HG02798 (cell line): ENCODE measurements around the gene CUBN.
"Not testable (repeated sequence)": the region's sequence is repeated elsewhere in the genome, so short reads cannot be mapped to it uniquely, and the experiment has no call there.

Experiments used
- ATAC-seq: cut with Tn5 transposase; IDR thresholded peaks from one replicate; pipeline ENCODE4 v1.9.1; 2021; ENCODE audit warnings: mild to moderate bottlenecking; ENCODE audit not compliant: unreplicated experiment, poor library complexity

CUBN gene

DNA sequence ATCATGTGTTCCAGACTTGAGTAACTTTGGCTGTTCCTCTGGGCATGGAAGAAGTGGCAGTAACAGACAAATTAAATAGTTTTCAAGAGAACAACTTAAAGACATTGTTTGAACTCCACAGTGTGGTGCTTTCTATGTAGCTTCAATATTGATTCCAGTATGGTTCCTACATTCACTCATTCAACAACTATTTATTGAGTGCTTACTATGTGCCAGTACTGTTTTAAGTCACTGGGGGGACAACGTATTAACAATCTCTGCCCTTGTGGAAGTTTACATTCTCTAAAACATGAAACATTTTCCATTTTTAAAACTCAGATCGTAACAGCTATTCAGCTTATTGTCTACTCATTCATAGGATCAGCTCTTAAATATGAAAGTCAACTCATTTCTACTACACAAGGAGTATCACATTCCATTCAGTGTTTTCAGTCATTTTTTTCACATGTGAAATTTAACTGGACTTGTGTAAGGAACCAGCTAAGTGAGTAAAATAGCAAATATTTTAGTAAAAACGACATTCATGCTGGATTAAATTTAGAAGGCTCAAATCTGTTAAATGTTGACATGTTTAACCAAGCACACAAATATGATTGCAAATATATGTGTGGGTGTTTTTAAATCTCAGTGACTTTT, 13.6 kb upstream of the CUBN start:
- ATAC-seq, result no peak

DNA sequence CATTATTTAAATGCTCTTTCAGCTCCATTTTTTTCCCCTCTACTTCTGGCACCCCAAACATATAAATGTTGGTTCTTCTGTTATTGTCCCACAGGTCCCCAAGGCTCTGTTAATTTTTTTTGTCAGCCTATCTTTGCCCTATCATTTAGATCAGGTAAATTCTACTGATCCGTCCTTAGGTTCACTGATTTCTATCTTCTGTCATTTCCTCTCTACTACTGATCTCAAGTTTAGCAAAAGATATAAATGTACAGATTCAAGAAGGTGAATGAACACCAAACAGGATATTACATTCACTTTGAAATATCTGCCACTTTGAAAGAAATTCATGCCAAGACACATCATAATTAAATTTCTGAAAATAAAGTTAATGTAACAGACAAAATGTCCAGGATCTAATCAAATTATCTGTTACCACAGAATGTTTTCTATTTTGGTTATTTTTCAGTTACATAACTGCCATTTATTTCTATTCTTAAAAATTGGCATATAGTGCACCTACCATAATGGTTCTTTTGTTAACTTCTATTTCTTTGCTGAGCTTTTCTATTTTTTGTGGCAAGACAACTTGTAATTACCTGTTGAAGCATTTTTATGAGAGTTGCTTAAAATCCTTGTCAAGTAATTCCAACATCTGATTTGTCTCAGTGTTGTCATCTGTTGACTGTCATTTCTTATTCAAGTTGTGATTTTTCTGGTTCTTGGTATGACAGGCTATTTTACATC, 12.1 kb upstream of the CUBN start:
- no peak for ATAC-seq

DNA sequence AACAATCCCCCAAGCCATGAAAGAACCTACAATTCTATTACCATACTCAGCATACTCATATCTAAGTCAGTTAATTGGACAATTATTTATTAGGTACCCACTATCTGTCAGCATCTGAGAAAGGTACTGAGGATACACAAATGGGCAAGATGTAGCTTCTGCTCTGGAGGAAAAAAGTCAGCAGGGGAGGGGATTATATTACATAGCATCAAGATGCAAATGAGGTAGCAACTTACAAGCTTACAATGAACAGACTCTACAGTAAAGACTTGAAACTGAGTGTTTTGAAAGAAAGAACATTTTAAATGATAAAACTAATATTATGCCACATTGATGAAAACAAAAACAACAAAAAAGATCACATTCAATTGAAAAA, 10.8 kb upstream of the CUBN start:
- no peak for ATAC-seq

DNA sequence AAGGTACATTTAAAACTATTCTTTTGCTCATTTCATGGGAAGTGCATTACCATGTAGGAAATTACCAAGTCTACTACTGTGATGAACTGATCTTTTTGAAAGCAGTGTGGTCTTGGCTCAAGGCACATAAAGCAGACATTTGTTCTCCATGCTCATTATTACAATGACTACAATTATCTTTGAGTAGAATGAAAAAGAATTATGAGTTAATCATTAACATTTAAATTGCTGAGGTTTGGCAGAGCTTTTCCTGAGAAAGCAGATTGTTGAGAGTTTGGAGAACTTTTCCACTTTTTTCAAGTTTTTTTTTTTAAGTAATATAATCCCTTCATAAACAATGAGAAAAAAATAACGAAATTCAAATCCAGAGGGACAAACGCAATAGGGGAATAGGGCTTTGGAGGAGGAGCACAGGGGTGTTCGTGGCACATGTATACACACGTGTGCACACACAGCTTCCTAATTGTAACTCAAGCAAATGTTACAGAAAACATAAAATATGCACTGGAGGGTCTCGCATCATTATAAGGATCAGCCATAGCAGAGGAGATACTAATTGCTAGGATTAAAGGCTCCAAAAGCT, 8.9 kb upstream of the CUBN start:
- no peak for ATAC-seq

DNA sequence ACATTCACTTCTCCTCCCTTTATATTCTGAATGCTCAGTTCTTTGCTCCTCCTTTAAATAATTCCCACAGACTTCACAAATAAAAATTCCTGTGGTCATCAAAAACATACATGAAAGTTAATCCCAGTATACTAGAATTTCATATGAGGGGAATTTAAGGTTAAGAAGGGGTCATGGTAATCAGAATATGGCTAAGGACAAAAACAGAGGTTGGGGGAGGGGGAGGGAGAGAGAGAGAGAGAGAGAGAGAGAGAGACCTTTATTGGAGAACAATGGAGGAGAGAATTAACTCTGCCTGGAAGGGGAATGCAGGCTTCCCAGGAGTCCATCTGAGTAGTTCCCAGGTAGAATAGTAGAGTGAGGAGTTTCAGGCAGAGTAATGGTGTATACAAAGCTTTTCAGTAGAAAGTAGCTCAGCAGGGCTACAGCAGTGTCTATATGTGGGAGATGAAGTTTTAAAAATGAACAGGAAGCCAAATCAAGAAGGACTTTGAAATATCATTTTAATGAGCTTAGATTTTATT, 5.2 kb upstream of the CUBN start:
- ATAC-seq, result no peak

DNA sequence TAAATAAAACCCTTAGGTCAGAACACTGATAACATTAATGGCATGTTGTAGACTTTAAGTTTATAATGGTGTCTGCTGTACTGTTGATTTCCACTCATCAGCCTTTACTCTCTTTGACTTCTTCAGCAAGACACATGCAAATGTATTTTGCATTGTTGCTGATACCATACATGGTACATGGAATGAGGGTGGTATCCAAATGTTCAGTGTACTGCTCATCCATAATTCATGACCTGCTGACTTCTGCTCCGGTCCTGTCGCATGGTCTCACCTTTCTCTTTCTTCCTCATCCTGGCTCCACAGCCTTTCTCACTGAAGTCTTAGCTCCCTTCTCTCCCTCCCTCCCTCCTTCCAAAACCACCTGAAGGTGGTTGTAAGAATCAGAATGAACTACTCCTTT, 4.7 kb upstream of the CUBN start:
- ATAC-seq, result no peak

DNA sequence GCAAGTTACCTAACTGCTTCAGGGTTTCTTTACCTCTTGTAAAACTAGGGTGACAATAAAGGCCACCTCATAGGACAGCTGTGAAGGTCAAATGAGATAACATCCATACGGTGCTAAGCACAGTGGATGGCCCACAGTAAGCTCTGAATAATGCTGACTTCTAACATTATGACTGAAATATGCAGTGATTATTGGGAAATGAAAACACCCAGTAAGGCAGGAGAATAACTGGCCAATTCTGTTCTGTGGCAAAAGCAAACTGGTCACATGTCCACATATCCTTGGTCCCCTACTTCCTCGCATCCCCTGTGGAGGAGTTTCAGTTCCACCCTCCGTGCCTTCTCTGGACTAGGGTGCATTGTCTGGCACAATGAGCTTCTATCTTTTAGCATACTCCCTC, 1.4 kb downstream of the CUBN start:
- no peak for ATAC-seq

DNA sequence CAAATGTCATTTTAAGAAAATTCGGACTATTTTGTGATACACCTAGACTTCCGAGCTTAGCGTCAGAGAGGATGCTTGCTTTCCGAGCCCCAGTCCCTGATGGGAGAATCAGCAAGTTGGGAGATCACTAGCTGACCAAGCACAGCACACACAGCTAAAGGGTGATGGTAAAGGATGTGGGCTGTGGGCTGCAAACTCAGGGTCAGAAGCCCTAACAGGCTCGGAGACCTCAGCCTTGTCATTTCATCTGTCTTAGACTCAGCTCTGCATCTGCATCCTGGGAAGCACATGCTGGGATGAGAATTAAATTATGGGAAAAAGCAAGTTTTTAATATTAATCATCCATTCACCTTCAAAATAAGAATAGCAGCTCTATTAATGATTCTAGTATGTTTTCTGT, 3.3 kb downstream of the CUBN start:
- no peak for ATAC-seq

DNA sequence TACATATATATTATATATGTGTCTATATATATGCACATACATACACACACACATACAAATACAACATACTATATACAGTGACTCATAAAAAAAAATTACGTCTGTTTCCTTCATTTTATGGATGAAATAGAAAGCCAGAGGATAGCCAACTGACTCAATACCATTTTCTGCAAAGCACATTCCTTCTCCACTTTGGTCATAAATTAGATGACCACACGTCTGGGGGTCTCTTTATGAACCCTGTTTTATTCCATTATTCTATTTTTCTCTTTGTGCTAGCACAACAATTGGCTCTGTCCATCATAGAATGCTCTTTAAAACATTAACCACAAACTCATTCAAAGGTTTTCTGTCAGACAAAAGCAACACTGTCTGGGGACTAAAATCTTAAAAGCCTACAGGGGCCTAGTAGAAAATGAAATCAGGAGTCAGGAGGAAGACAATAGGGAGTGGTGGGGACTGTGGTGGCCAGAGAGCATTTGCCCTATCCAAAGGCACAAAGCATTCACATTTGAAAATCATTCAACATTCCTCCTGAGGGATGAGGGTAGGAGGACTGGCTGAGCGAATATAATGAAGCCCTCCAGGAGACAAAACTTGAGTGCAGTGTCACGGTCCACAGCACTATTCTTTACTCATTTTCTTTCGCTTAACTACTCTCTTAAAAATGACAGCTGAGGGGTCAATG, 4.3 kb downstream of the CUBN start:
- ATAC-seq, result no peak

DNA sequence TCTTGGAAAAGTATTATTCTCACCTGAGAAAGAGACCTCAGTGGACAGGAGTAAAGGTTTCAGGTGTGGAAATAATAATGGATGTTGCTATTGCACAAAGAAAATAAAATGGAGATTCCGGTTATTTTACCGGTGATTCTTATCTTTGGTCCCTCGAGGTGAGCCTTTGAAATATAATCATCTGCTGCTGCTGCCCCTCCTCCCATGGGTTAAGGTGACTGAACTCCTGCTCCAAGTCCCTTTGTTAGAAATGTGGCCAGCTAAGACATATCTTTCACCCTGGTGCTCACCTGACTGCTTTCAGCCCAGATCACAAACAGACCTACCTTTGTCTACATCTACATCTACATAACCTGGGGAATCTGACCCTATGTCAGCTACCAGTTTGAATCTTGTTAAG, 5.7 kb downstream of the CUBN start:
- ATAC-seq, result no peak

DNA sequence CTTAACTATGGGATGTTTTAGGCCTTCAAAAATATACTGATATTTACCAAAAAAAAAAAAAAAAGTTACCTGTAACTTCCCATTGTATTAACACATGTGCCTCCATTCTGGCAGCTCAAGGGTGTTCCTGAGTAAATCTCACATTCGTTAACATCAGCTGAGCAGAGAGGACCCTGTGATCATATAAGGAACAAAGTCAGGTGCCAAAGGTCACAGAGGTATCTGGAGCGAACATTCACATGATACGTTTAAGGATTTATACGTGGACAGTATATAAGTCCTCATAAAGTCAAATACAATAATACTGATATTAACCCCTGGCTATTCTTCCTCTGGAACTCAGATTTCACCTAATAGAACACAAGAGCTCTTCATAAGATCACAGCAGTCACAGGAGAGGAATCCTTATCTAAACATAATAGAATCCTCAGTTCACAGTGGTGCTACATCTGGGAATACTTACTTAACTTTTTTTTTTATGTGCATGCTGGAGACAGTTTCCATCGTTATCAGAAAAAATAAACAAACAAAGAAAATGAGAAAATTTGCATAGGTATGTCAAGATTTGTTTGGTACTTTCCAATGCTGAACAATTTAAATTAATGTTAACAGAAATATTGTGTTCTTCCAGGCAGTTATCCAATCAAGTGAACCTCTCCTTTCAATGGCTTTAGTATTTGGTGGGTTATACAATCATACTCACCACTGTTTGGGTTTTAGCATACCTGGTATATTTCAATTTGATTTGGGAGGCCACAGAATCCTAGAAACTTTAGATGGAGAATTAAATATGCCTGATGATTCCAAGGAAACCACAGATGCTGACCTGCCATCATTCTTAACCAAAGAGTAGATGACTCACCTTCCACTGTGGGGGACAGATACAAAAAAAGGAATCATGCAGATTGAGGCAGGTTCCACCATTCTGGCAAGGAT, 6.6 kb downstream of the CUBN start:
- ATAC-seq, result no peak

DNA sequence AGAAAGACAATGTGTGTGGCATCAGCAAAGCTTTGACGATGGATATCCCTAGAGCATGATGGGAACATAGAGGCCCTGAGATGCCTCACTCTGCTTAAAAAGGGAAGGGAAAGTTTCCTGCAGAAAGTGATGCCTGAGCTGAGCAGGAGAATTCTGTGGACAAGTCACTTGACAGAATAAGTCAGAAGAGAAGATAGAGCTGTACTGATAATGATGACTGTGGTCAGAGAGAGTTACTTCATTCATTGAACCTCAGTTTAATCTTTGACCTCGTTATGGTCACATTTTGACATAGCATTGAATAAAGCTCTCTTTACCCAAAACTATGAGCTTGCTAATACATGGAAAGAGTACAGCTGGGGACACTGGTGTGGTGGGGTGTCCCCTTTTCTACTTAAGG, 7.6 kb downstream of the CUBN start:
- ATAC-seq, result no peak

DNA sequence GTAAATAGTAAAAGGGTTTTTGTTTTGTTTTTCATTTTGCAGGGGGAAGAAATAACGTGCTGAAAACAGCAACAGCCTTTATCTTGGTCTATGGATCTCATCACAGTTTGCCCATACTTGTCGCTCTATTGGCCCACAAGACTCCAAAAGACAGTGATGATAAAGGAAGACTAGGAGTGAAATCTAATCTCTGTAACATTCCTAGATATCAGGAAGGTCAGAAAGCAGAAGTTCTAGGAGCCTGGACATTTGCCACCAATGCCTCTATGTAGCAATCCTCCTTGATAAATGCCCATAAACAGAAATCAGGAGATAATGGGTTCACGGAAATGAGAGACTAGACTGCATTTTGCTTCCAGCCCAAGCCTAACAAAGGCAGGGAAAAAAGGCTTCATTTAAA, 8.9 kb downstream of the CUBN start:
- ATAC-seq, result no peak

DNA sequence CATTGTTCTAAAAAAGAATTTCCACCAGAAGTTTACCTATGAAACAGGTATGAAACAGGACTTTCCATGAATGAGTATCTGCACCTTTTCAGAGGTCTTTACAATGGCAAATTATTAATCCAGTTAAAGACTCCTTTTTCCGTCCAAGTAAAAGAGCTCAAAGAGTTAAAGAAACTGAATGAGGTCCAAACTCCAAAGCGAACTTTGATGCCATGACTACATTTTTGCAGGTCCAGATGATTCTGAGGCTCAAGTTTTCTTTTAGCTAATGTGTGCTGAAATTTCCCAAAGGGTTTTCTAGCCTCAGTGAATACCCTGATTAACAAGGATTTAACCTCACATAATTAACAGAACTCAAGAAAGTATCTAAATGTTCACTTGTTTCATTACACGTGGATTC, 9.8 kb downstream of the CUBN start:
- no peak for ATAC-seq

DNA sequence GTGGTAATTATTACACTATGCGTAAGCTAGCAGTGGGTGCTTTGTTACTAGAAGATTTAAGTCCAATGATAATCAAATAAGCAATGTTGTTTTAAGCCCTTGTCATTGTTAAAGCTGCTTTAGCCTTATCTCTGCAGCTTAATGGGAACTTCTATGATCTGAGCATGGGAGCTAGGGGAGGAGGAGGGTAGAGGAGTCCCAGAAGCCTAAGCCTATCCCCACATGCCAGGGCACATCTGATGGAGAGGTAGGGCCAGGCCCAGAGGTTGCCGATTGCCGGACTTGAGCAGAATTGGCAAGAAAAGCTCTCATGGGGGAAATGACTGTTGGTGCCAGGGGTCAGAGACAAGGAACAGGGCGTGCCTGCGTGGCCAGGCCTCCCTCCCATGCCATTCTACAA, 13.4 kb downstream of the CUBN start:
- no peak for ATAC-seq

DNA sequence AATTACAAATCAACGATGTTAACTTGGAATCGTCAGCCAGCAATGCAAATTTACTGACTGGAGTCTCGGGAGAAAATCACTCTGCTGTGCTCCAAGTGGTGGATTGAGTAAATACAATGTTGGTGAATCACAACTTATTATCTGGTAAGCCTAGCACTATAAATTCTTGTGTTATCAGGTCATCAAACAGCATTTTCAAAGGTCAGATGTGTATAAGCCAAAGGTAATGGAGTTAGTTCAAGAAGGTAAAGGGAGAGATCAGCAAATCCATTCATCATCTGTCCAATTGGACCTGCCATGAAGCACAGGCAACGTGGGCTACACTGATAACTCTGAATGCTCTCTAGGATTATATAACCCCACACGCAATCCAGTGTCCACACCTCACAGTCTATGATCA, 13.9 kb downstream of the CUBN start:
- no peak for ATAC-seq

DNA sequence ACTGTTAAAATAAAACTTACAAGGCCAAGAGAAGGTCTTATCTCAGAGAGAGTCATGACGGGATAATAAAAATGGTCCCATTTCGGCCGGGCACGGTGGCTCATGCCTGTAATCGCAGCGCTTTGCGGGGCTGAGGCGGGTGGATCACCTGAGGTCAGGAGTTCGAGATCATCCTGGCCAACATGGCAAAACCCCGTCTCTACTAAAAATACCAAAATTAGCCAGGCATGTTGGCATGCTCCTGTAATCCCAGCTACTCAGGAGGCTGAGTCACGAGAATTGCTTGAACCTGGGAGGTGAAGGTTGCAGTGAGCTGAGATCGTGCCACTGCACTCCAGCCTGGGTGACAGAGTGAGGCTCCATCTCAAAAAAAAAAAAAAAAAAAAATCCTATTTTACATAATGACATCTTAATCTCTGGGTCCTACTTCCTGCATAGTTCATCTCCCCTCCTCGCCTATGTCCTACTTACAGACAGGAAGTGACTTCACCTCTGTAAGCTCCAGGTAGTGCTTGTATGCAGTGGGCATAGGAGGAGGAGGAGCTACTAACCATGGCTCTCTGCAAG, 14.7 kb downstream of the CUBN start:
- not testable (repeated sequence) for ATAC-seq

DNA sequence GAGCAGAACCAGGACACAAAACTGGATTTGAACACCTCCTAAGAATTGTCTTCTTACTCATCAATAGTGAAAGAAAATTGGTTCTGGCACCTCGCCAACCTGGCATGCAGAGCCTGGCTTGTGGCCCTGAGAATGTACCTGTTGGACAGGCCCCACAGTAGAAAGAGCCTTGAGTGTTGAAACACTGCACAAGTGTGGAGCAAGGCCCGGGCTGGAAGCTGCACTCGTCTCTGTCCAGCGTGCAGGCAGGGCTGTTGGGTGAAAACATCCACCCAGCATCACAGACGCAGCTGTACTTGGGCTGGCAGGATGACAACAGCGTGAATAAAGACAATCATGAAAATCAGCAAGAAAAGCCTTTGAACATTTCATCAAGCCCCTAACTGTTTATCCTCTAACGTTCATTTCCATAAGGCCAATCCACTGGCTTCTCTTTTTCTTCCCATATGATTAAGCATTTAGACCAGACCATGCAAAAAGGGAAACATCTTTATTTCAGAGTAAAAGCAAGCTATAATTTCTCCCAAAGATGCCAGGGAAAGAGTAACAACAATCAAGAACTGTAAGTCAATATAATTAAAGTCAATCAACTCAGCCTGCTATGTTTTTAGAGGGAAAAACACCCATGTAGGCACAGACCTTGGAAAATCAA, 15.6 kb downstream of the CUBN start:
- ATAC-seq, result no peak

DNA sequence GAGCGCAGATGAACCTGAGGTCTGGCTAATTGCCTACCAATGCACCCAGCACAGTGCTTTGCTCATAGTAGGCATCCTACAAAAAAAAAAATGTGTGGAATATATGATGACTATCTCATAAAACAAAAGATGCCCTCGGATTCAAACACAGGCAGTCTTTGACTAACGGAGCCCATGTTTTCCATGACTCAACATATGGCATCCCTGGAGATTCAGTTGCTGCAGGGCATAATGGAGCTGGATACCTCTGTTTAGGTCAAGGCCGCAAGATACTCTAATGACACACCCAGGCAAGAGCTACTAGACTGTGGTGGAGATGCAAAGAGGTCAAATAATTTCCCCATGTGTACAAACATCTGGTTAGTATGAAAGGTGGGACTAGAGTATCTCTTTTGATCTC, 16.3 kb downstream of the CUBN start:
- ATAC-seq, result no peak
